ENCODE results near the gene SH2D3A. TPM values are rescaled to one million over a fixed set of nuclear protein-coding genes. Genes with fewer than 3 reads are reported as not detected.

The SH2D3A gene
- total and polyA plus RNA-seq, 12 donors = 0.11 to 1.7 (median 0.41) TPM; not detected in 2

DNA sequence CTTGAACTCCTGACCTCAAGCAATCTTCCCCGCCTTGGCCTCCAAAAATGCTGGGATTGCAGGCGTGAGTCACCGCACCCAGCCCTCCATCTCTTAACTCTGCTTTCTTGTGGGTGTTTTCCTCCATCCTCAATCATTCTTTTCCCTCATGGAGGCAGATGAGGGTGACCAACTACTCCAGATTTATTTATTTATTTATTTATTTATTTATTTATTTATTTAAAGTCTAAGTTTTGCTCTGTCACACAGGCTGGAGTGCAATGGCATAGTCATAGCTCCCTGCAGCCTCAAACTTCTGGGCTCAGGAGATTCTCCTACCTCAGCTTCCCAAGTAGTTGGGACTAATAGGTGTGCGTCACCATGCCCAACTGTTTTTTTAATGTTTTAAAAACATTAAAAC, 20.2 kb upstream of the SH2D3A start:
- WGBS, 4 donors = 81 to 88% (median 85%) methylated on average over 4 of the region's 4 CpGs
- Histone ChIP-seq H3K27me3 (no peaks in the 10 kb centered on the region), H3K36me3 (replicated peaks in 1 of 2) (no peaks in the 10 kb centered on the region), H3K4me1 (replicated peaks in 1 of 2) (no peaks in the 10 kb centered on the region), H3K9me3 (replicated peaks in 1 of 3) (no peaks in the 10 kb centered on the region), H3K4me3 (no peak overlapping the region), H3K27ac (no peak overlapping the region)
- intact Hi-C loops (cut with DNase I) = no loop called here
- DNase-seq = no peak
- TF ChIP-seq POLR2A (IDR thresholded peaks at IDR 0.05) = no peak
- TF ChIP-seq, protein P1, sequence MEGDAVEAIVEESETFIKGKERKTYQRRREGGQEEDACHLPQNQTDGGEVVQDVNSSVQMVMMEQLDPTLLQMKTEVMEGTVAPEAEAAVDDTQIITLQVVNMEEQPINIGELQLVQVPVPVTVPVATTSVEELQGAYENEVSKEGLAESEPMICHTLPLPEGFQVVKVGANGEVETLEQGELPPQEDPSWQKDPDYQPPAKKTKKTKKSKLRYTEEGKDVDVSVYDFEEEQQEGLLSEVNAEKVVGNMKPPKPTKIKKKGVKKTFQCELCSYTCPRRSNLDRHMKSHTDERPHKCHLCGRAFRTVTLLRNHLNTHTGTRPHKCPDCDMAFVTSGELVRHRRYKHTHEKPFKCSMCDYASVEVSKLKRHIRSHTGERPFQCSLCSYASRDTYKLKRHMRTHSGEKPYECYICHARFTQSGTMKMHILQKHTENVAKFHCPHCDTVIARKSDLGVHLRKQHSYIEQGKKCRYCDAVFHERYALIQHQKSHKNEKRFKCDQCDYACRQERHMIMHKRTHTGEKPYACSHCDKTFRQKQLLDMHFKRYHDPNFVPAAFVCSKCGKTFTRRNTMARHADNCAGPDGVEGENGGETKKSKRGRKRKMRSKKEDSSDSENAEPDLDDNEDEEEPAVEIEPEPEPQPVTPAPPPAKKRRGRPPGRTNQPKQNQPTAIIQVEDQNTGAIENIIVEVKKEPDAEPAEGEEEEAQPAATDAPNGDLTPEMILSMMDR (IDR thresholded peaks at IDR 0.05) = no peak

DNA sequence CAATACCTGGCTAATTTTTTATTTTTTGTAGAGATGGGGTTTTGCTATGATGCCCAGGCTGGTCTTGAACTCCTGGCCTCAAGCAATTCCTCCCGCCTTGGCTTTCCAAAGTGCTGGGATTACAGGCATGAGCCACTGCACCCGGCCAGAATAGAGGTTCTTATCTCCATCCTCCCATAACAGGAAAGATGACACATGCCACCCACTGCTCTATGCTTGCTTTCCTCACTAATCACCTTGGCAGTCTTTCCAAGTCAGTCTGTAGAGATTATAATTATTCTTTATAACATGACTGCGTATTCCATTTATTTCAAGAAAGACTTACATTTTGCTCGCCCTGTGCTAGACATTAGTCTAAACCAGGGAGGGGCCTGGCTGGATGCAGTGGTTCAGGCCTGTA, 12.0 kb upstream of the SH2D3A start:
- intact Hi-C loops (cut with DNase I) = no loop called here
- no peak for TF ChIP-seq POLR2A (IDR thresholded peaks at IDR 0.05)
- TF ChIP-seq, protein P1 (IDR thresholded peaks at IDR 0.05) = no peak
- H3K4me1 ChIP-seq (replicated peaks in 1 of 2) = no peaks in the 10 kb centered on the region
- no peak overlapping the region for H3K4me3 ChIP-seq
- WGBS, 4 donors = 59 to 75% (median 67%) methylated on average over 4 of the region's 4 CpGs
- no peak for DNase-seq
- no peaks in the 10 kb centered on the region for H3K27me3 ChIP-seq
- no peaks in the 10 kb centered on the region for H3K9me3 ChIP-seq (replicated peaks in 1 of 3)
- no peak overlapping the region for H3K27ac ChIP-seq
- no peaks in the 10 kb centered on the region for H3K36me3 ChIP-seq (replicated peaks in 1 of 2)

GRCh38 chr19:6778386-6778785, 11.2 kb upstream of the SH2D3A start:
- Histone ChIP-seq H3K4me3 (no peak overlapping the region), H3K27ac (no peak overlapping the region), H3K9me3 (replicated peaks in 1 of 3) (no peaks in the 10 kb centered on the region), H3K4me1 (replicated peaks in 1 of 2) (no peaks in the 10 kb centered on the region), H3K36me3 (replicated peaks in 1 of 2) (no peaks in the 10 kb centered on the region), H3K27me3 (no peaks in the 10 kb centered on the region)
- intact Hi-C loops (cut with DNase I) = no loop called here
- TF ChIP-seq, protein P1 (IDR thresholded peaks at IDR 0.05) = no peak
- TF ChIP-seq POLR2A (IDR thresholded peaks at IDR 0.05) = no peak
- DNase-seq = no peak
- WGBS, 4 donors = 67 to 81% (median 79%) methylated on average over 3 to 4 of the region's 4 CpGs

DNA sequence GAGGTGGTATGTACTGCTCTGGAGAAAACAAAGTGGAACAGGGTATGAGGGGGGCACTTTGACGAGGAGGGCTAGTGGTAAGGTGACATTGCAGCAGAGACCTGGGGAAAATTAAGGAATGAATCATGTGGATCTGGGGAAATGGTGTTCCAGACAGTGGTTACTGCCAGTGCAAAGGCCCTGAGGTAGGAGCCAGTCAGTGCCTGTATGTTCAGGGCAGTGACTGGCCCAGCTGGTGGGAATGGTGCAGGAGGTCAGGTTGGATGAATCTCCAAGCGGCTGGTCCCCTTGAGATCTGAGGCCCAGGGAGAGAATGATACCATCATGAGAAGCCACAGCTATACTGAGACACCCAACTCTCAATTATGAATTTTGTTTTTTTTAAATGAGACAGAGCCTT, 10.2 kb upstream of the SH2D3A start:
- no peaks in the 10 kb centered on the region for H3K27me3 ChIP-seq
- H3K36me3 ChIP-seq (replicated peaks in 1 of 2) = no peaks in the 10 kb centered on the region
- no peaks in the 10 kb centered on the region for H3K9me3 ChIP-seq (replicated peaks in 1 of 3)
- no peak for TF ChIP-seq POLR2A (IDR thresholded peaks at IDR 0.05)
- TF ChIP-seq, protein P1 (IDR thresholded peaks at IDR 0.05) = no peak
- H3K4me1 ChIP-seq (replicated peaks in 1 of 2) = no peaks in the 10 kb centered on the region
- intact Hi-C loops (cut with DNase I) = no loop called here
- no peak for DNase-seq
- 72 to 93% (median 81%) methylated on average over 2 of the region's 2 CpGs for WGBS, 4 donors
- H3K27ac ChIP-seq = no peak overlapping the region
- no peak overlapping the region for H3K4me3 ChIP-seq

Measured in adrenal gland (tissue), 12 donors.